H1 (cell line): Measurements from ENCODE around the gene RITA1. TPM values are rescaled to one million over a fixed set of nuclear protein-coding genes. Genes with fewer than 3 reads are reported as not detected.

Experiments used
- CTCF ChIA-PET: fragments of 300-600 bp; sonication (Branson Sonifier 250); formaldehyde crosslinking; loops from one replicate; lab custom pipeline; 2021; ENCODE audit not compliant: partially characterized antibody; lab: Charles Lee
- POLR2A ChIA-PET: fragments of 300-600 bp; sonication (Branson Sonifier 250); formaldehyde crosslinking; loops from one replicate; lab custom pipeline; 2021; ENCODE audit warnings: inconsistent platforms; ENCODE audit not compliant: partially characterized antibody; lab: Charles Lee
- DNase-seq, 2 experiments: peaks; one replicate each; pipeline versions ENCODE4 v3.0.0 to v3.0.0-alpha.2; 2010 to 2022; ENCODE audit warnings: low spot score in 2 of 2, low read depth in 1 of 2, mixed read lengths in 1 of 2
- FAIRE-seq: peaks from 2 replicates; lab custom pipeline; 2011; peaks lifted over from hg19 to GRCh38; lab: Jason Lieb, UNC
- H2AFZ ChIP-seq: 2 replicates; pipeline ENCODE4 v1.8.1; 2012; ENCODE audit warnings: low read length, inconsistent platforms
- H2AK5ac ChIP-seq: 2 replicates; pipeline ENCODE4 v1.6.1; 2013; ENCODE audit warnings: low read depth, low read length
- H2BK120ac ChIP-seq: replicated peaks from 2 replicates; pipeline ENCODE3; 2013; ENCODE audit warnings: low read depth, low read length, inconsistent platforms
- H2BK12ac ChIP-seq: 2 replicates; pipeline ENCODE4 v1.6.1; 2013; ENCODE audit warnings: low read depth, low read length
- H2BK15ac ChIP-seq: 2 replicates; pipeline ENCODE4 v1.6.1; 2013; ENCODE audit warnings: low read length
- H2BK20ac ChIP-seq: 2 replicates; pipeline ENCODE4 v1.6.1; 2013; ENCODE audit warnings: low read length
- H2BK5ac ChIP-seq: 2 replicates; pipeline ENCODE4 v1.6.1; 2013; ENCODE audit warnings: low read depth, low read length
- H3K14ac ChIP-seq: 2 replicates; pipeline ENCODE4 v1.6.1; 2013; ENCODE audit warnings: inconsistent platforms; ENCODE audit not compliant: insufficient read length
- H3K18ac ChIP-seq: 2 replicates; pipeline ENCODE4 v1.6.1; 2013; ENCODE audit warnings: low read length; ENCODE audit errors: extremely low read depth
- H3K23ac ChIP-seq: 2 replicates; pipeline ENCODE4 v1.6.1; 2013; ENCODE audit warnings: inconsistent platforms; ENCODE audit not compliant: insufficient read length
- H3K23me2 ChIP-seq: 2 replicates; pipeline ENCODE4 v1.6.1; 2013; ENCODE audit warnings: low read depth, low read length
- H3K27ac ChIP-seq: 2 replicates; pipeline ENCODE4 v1.6.1; 2011; ENCODE audit warnings: low read depth, low read length, inconsistent platforms
- H3K27me3 ChIP-seq, 4 experiments: replicated peaks in 1 of 4; 1 replicate in 1 of 4; 2 replicates in 3 of 4; pipeline versions ENCODE4 v1.6.1 to v1.8.1; 2011 to 2013; ENCODE audit warnings: low read length in 3 of 4, mild to moderate bottlenecking in 3 of 4, inconsistent platforms in 2 of 4, mixed read lengths in 2 of 4, moderate library complexity in 1 of 4; ENCODE audit not compliant: control insufficient read depth in 3 of 4, insufficient read depth in 3 of 4; ENCODE audit errors: extremely low read depth in 1 of 4
- H3K36me3 ChIP-seq, 4 experiments: 2 replicates each; pipeline versions ENCODE4 v1.6.1 to v1.8.1; 2011 to 2013; ENCODE audit warnings: mild to moderate bottlenecking in 4 of 4, low read length in 3 of 4, moderate library complexity in 2 of 4, control low read depth in 1 of 4, inconsistent platforms in 1 of 4; ENCODE audit not compliant: insufficient read depth in 4 of 4, control insufficient read depth in 2 of 4
- H3K4ac ChIP-seq: replicated peaks from 2 replicates; pipeline ENCODE3; 2013; ENCODE audit warnings: low read length, low read depth, mixed read lengths, inconsistent platforms; ENCODE audit not compliant: insufficient read length
- H3K4me1 ChIP-seq, 4 experiments: replicated peaks in 1 of 4; 1 replicate in 1 of 4; 2 replicates in 3 of 4; pipeline versions ENCODE4 v1.6.1 to v1.8.1; 2011 to 2013; ENCODE audit warnings: low read length in 3 of 4, inconsistent platforms in 2 of 4, mixed read lengths in 1 of 4; ENCODE audit not compliant: insufficient read depth in 4 of 4, control insufficient read depth in 3 of 4
- H3K4me2 ChIP-seq, 2 experiments: 2 replicates each; pipeline versions ENCODE4 v1.6.1 to v1.8.1; 2011 to 2013; ENCODE audit warnings: low read depth in 2 of 2, low read length in 2 of 2, control low read depth in 1 of 2, inconsistent platforms in 1 of 2, mild to moderate bottlenecking in 1 of 2; ENCODE audit not compliant: insufficient read depth in 1 of 2
- H3K4me3 ChIP-seq, 4 experiments: fragments of 200-600, 300-600 bp in 1 of 4; sonication (generic), shearing (Covaris generic), sonication (Bioruptor Twin) in 1 of 4; 2 replicates each; pipeline versions ENCODE4 v1.5.1 to v1.8.1; 2011 to 2016; ENCODE audit warnings: low read length in 4 of 4, low read depth in 3 of 4, control low read depth in 2 of 4, inconsistent platforms in 2 of 4, mild to moderate bottlenecking in 2 of 4, mixed read lengths in 1 of 4, moderate library complexity in 1 of 4; ENCODE audit not compliant: insufficient read depth in 2 of 4; ENCODE audit errors: extremely low read depth in 1 of 4
- H3K56ac ChIP-seq: replicated peaks from 2 replicates; pipeline ENCODE3; 2013; ENCODE audit warnings: low read depth, mild to moderate bottlenecking, mixed read lengths, low read length, inconsistent platforms; ENCODE audit not compliant: insufficient read length
- H3K79me1 ChIP-seq: 2 replicates; pipeline ENCODE4 v1.6.1; 2013; ENCODE audit warnings: low read depth, low read length, control low read depth
- H3K79me2 ChIP-seq, 2 experiments: 2 replicates each; pipeline versions ENCODE4 v1.6.1 to v1.8.1; 2012 to 2013; ENCODE audit warnings: low read length in 2 of 2, mild to moderate bottlenecking in 2 of 2, inconsistent platforms in 1 of 2; ENCODE audit not compliant: insufficient read depth in 2 of 2, control insufficient read depth in 1 of 2
- H3K9ac ChIP-seq, 4 experiments: replicated peaks in 1 of 4; 1 replicate in 1 of 4; 2 replicates in 3 of 4; pipeline versions ENCODE4 v1.6.1 to v1.8.1; 2011 to 2013; ENCODE audit warnings: low read depth in 3 of 4, low read length in 3 of 4, control low read depth in 2 of 4, mild to moderate bottlenecking in 2 of 4, moderate library complexity in 2 of 4, inconsistent platforms in 1 of 4; ENCODE audit errors: extremely low read depth in 1 of 4
- H3K9me3 ChIP-seq, 2 experiments: 2 replicates each; pipeline versions ENCODE4 v1.6.1 to v1.8.1; 2012 to 2013; ENCODE audit warnings: mild to moderate bottlenecking in 2 of 2, moderate library complexity in 2 of 2, control low read depth in 1 of 2, inconsistent platforms in 1 of 2, low read depth in 1 of 2, low read length in 1 of 2, mixed read lengths in 1 of 2; ENCODE audit not compliant: insufficient read depth in 2 of 2
- H4K20me1 ChIP-seq, 2 experiments: replicated peaks in 1 of 2; 2 replicates each; pipeline versions ENCODE3 to v1.8.1; 2011 to 2013; ENCODE audit warnings: inconsistent platforms in 2 of 2, low read length in 2 of 2, mild to moderate bottlenecking in 1 of 2; ENCODE audit not compliant: insufficient read depth in 2 of 2, control insufficient read depth in 1 of 2
- H4K5ac ChIP-seq: 2 replicates; pipeline ENCODE4 v1.6.1; 2013; ENCODE audit warnings: low read length, low read depth, mixed read lengths, inconsistent platforms; ENCODE audit not compliant: insufficient read length
- H4K8ac ChIP-seq: 2 replicates; pipeline ENCODE4 v1.8.0; 2013; ENCODE audit warnings: mild to moderate bottlenecking, moderate library complexity, low read length, inconsistent platforms; ENCODE audit not compliant: insufficient read depth; ENCODE audit errors: extremely low read depth
- H4K91ac ChIP-seq: replicated peaks from 2 replicates; pipeline ENCODE3; 2013; ENCODE audit warnings: low read length, mixed read lengths, inconsistent platforms; ENCODE audit not compliant: insufficient read length
- KDM1A ChIP-seq: fragments of 200-600, 300-600 bp; sonication (generic); IDR thresholded peaks from 2 replicates; pipeline ENCODE4 v1.7.1; 2016; ENCODE audit warnings: mild to moderate bottlenecking, low read length, borderline replicate concordance
- KDM4A ChIP-seq: IDR thresholded peaks from one replicate; pipeline ENCODE4 v1.7.1; 2012; ENCODE audit warnings: low read depth, mild to moderate bottlenecking, moderate library complexity, low read length, inconsistent platforms; ENCODE audit not compliant: severe bottlenecking
- KDM5A ChIP-seq: fragments of 200-600 bp; IDR thresholded peaks from 2 replicates; pipeline ENCODE4 v1.7.1; 2012; ENCODE audit warnings: mild to moderate bottlenecking, low read length, inconsistent platforms, mixed read lengths
- TEAD4 ChIP-seq: IDR thresholded peaks from 2 replicates; pipeline ENCODE4 v1.6.1; 2012; ENCODE audit warnings: low read depth, low read length, inconsistent platforms, mixed read lengths
- whole genome bisulfite sequencing, 2 experiments: shearing (Covaris generic) in 1 of 2; methylation state at CpG; one replicate each; pipeline versions ENCODE4 v1.1.6 to v1.1.7; 2013 to 2015; ENCODE audit warnings: low lambda C conversion rate in 2 of 2, mixed read lengths in 2 of 2, inconsistent platforms in 1 of 2, low coverage in 1 of 2, missing lambda C conversion rate in 1 of 2; ENCODE audit not compliant: insufficient replicate concordance in 2 of 2, insufficient coverage in 1 of 2, insufficient read length in 1 of 2; ENCODE audit errors: extremely low coverage in 1 of 2, missing lambda C conversion rate in 1 of 2; 5-methylcytosine and 5-hydroxymethylcytosine counted together
- polyA plus RNA-seq, 7 experiments: library from polyadenylated mRNA; depleted of rRNA in 3 of 7; stranded (reverse) in 5 of 7; unstranded in 2 of 7; fragments of >200 nt in 5 of 7; fragments of 200-250 nt in 2 of 7; gene quantifications; 1 replicate in 5 of 7; 2 replicates in 1 of 7; 4 replicates in 1 of 7; pipeline versions ENCODE4 v1.2.1 to v1.2.3, GENCODE V29; 2011 to 2013; ENCODE audit warnings: missing spikeins in 2 of 7, mixed read lengths in 2 of 7
- total RNA-seq: library from RNA; stranded (reverse); fragmentation: NEBNext Ultra II Directional; extraction: Animal tissue kit (Norgen Biotek cat#: 25700); gene quantifications from 2 replicates; pipeline ENCODE4 v1.2.1, GENCODE V29; 2021

The RITA1 gene
- total and polyA plus RNA-seq, 2 of the 8 experiments (the other 6 are each of a cell fraction or from before 2014, with no cell fraction given) = 24.1 to 25.8 TPM

DNA sequence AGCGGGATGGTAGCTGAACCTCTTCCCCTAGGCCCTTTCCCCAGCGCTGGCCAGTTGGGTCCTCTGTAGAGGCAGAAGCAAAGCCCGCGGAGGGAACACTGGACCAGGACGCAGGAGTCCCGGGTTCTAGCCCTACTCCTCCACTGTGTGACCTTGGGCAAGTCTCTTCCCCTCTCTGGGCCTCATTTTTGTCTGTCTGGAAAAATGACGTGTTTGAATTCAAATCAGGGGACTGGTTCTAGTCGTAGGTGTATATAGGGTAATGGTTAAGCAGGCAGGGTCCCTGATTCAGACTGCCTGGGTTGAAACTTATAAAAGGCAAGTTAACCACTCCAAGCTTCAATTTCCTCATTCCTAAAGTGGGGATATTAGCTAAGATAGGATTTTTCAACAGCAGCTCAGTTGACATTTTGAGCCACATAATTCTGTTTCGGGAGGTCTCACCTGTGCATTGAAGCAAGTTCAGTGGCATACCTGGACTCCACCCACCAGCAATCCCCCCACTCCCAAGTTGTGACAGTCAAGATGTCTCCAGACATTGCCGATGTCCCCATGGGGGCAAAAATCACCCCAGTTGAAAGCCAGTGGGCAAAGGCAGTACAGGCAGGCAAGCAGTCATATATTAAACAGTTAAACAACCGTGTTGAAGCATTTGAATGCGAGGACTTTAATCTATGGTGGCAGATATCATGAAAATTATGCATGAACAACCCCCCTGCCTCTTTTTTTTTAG, 36.6 kb downstream of the RITA1 start:
- CTCF ChIA-PET = interaction anchor here (0.6 to 2.8 kb wide), 7 partner anchors 8 to 27 kb away, joined by 3 to 8 read pairs (median 3); no protein-coding TSS in a partner anchor
- Histone ChIP-seq H4K91ac (peak overlapping the region; percentile 81), H3K14ac (no peak overlapping the region)

More for the DNA sequence above, 36.6 kb downstream of the RITA1 start:
- FAIRE-seq = no peak
- H3K4ac ChIP-seq = no peak overlapping the region
- H2BK120ac ChIP-seq = no peak overlapping the region
- peak overlapping the region; percentile 69 to 84 (median 74) for H3K4me3 ChIP-seq
- H4K20me1 ChIP-seq = peaks cover 0 to 4% of the 10 kb centered on the region in 2 experiments
- POLR2A ChIA-PET = interaction anchor here (0.7 to 5.3 kb wide), 18 partner anchors 8 to 157 kb away, joined by 3 to 32 read pairs (median 4); partner anchors contain the start of genes DDX54 and RITA1
- H2BK20ac ChIP-seq = no peak overlapping the region
- no peak overlapping the region; the same call in 1 of the 2 replicates for H2BK12ac ChIP-seq
- H3K9me3 ChIP-seq = no peaks in the 10 kb centered on the region
- H3K79me1 ChIP-seq = no peaks in the 10 kb centered on the region
- 33% methylated on average over 12 of the region's 12 CpGs; no CpG with 5 or more reads in 1 of the 2 experiments for WGBS, 2 experiments
- 0 out of 2 replicates have a peak overlapping the region, but pooled peaks have one; percentile 60 for H3K18ac ChIP-seq
- no peak overlapping the region for H4K5ac ChIP-seq
- no peaks in the 10 kb centered on the region for H3K27me3 ChIP-seq
- H3K9ac ChIP-seq = peak overlapping the region; percentile 5 to 61 (median 55)
- peak overlapping the region; percentile 78 to 79 for H3K4me2 ChIP-seq
- peaks cover 0 to 7% of the 10 kb centered on the region in 2 experiments; a peak in 1 of 4 replicates for H3K79me2 ChIP-seq
- H4K8ac ChIP-seq = no peak overlapping the region
- H2AFZ ChIP-seq = no peak overlapping the region
- peaks cover 8% of the 10 kb centered on the region for H3K23me2 ChIP-seq
- H3K27ac ChIP-seq = no peak overlapping the region
- H3K56ac ChIP-seq = peak overlapping the region; percentile 46
- H2BK5ac ChIP-seq = no peak overlapping the region
- peak in 1 of 2 experiments; percentile 53 for DNase-seq
- TF ChIP-seq TEAD4 = no peak
- no peak for TF ChIP-seq KDM5A
- peak; percentile 10 for TF ChIP-seq KDM4A
- peak; percentile 93 for TF ChIP-seq KDM1A
- no peak overlapping the region for H3K23ac ChIP-seq
- no peaks in the 10 kb centered on the region for H3K36me3 ChIP-seq
- H2BK15ac ChIP-seq = no peak overlapping the region
- no peak overlapping the region for H2AK5ac ChIP-seq
- peaks cover 0 to 10% (median 6%) of the 10 kb centered on the region in 4 experiments; a peak in 4 of 7 replicates for H3K4me1 ChIP-seq
